ENCODE measurements around the gene ZIC1. TPM values are rescaled to one million over a fixed set of nuclear protein-coding genes. Genes with fewer than 3 reads are reported as not detected.
A peak's percentile ranks its signal among the peaks of the same experiment; 100 is the strongest.

The ZIC1 gene
- total and polyA plus RNA-seq, 9 of the 15 experiments (the other 6 are each of a cell fraction or from before 2014, with no cell fraction given): 0.21 to 0.42 TPM; not detected in 7

- FAIRE-seq (no peak), ATAC-seq (no peak), DNase-seq (ENCODE audit: extremely low read depth in 1 of 4, low spot score in 3 of 4) (no peak)
- no peak overlapping the region for H3K4me2 ChIP-seq (ENCODE audit: insufficient read depth, low read length)
- H3K36me3 ChIP-seq (ENCODE audit: control insufficient read depth, insufficient read depth, low read length): no peaks in the 10 kb centered on the region
- no peaks in the 10 kb centered on the region for H3K9me3 ChIP-seq (replicated peaks; ENCODE audit: control insufficient read depth, insufficient read depth, low read depth, low read length)
- H4K20me1 ChIP-seq (replicated peaks; ENCODE audit: control insufficient read depth, insufficient read depth, low read length): no peaks in the 10 kb centered on the region
- no peak overlapping the region for H3K9ac ChIP-seq (ENCODE audit: insufficient read depth in 1 of 2, low read depth in 2 of 2, low read length in 2 of 2)
- ChIA-PET POLR2A (no interaction called here), CTCF (ENCODE audit: low intra/inter-chr PET ratio) (no interaction called here)
- H3K4me3 ChIP-seq: no peak overlapping the region
- H3K4me1 ChIP-seq (replicated peaks in 1 of 2; ENCODE audit: control insufficient read depth in 2 of 2, insufficient read depth in 2 of 2, low read length in 2 of 2): peaks cover 0 to 9% of the 10 kb centered on the region in 2 experiments; a peak in 1 of 5 replicates
- H3K27ac ChIP-seq (ENCODE audit: extremely low read depth, low read depth, low read length): no peak overlapping the region
- H3K79me2 ChIP-seq (ENCODE audit: control insufficient read depth, insufficient read depth, low read length): no peaks in the 10 kb centered on the region
- H3K27me3 ChIP-seq (ENCODE audit: control insufficient read depth in 2 of 2, insufficient read depth in 2 of 2, low read length in 2 of 2): peaks cover 14 to 36% of the 10 kb centered on the region in 2 experiments
- intact Hi-C loops (cut with micrococcal nuclease) (no loop called here), in situ Hi-C loops (cut with MboI) (no loop called here)
- no TSS peak for BruUV-seq (replicated peaks)
- H2AFZ ChIP-seq (ENCODE audit: low read depth, low read length): peak overlapping the region; percentile 40; the same call in 1 of the 2 replicates
- H3K9me1 ChIP-seq (ENCODE audit: control insufficient read depth, insufficient read depth, low read length): no peaks in the 10 kb centered on the region
- WGBS (ENCODE audit: insufficient coverage, low coverage, missing lambda C conversion rate): 8% methylated on average over 4 of the region's 4 CpGs
- TF ChIP-seq FOXA3 (CRISPR knock-in tag; conservative IDR thresholded peaks at IDR 0.05 in 1 of 2, IDR thresholded peaks at IDR 0.05 in 1 of 2): no peak
- no peak for TF ChIP-seq ZNF140 (CRISPR knock-in tag; IDR thresholded peaks at IDR 0.05)
- no peak for TF ChIP-seq GTF2E2 (tag; IDR thresholded peaks at IDR 0.05)
- no peak for TF ChIP-seq HLTF (IDR thresholded peaks at IDR 0.05)
- no peak for TF ChIP-seq NR2C1 (IDR thresholded peaks at IDR 0.05)
- no peak for TF ChIP-seq NR2C1 (tag; IDR thresholded peaks at IDR 0.05)
- TF ChIP-seq PBX2 (CRISPR knock-in tag; IDR thresholded peaks at IDR 0.05; ENCODE audit: low read depth): no peak
- no peak for TF ChIP-seq PBX2 (tag; conservative IDR thresholded peaks at IDR 0.05; ENCODE audit: low read depth)
- TF ChIP-seq RREB1 (CRISPR knock-in tag; IDR thresholded peaks at IDR 0.05): no peak
- TF ChIP-seq ARID1B (IDR thresholded peaks at IDR 0.05): no peak
- no peak for TF ChIP-seq MCM3 (IDR thresholded peaks at IDR 0.05)
- TF ChIP-seq BRCA1 (IDR thresholded peaks at IDR 0.05): no peak
- TF ChIP-seq BRCA1 (CRISPR knock-in tag; IDR thresholded peaks at IDR 0.05): no peak
Measured at GRCh38 chr3:147418371-147418781, 9.2 kb downstream of the ZIC1 start.
